SK-N-MC (cell line): ENCODE data around the gene RPL7L1.

ENCODE experiments used
- EZH2 ChIP-seq: fragments of 200-600 bp; sonication (generic); IDR thresholded peaks from one replicate; pipeline ENCODE4 v1.6.1; 2017; ENCODE audit warnings: antibody characterized with exemption
- POLR2AphosphoS5 ChIP-seq: IDR thresholded peaks from 2 replicates; pipeline ENCODE4 v1.6.1; 2012; ENCODE audit warnings: mild to moderate bottlenecking, low read depth, low read length, borderline replicate concordance

GRCh38 chr6:42899871-42900270 is 20.5 kb downstream of the RPL7L1 start:
- TF ChIP-seq POLR2AphosphoS5 (no peak), EZH2 (no peak)
